ENCODE data around the gene SNED1.

SNED1 gene

DNA sequence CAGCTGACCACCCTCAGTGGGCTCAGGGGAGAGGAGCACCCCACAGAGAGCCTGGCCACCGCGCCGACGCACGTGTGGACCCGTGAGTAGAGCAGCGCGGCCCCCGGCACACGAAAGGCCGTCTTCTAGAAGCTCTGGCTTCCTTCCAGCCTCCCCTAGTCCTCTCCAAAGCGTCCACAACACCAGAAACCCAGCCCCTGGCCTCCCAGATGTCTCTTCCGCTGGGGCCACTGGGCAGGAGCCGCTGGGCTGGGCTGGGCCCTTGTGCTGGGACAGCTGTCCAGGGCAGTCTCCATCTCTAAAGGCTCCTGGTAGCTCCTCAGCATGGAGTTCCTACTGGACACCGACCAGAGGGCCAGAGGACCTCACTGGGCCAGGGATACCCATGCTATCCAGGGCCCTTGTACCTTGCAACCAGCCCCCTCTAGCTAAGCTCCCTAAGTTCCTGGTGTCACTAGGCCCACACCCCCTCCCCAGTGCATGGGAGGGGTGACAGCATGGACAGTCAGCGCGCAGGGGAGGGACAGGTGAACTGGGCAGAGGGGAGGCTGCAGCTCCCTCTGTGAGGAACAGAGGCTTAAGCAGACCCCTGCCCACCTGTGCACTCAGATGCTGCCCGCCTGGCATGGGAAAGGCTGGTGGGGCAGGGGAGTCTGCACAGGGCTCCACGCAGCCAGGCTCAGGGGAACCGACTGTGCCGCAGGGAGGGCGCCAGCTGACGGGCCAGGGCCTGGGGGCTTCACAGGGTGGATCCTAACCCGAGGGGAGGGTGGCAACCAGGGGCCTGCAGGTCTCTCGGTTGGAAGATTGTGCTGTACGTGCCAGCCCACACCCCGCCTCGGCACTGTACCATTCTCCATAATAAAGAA is 70.8 kb downstream of the SNED1 start:
- DNase-seq: no peak

GRCh38 chr2:241069821-241070281 is 71.4 kb downstream of the SNED1 start:
- DNase-seq: no peak

DNA sequence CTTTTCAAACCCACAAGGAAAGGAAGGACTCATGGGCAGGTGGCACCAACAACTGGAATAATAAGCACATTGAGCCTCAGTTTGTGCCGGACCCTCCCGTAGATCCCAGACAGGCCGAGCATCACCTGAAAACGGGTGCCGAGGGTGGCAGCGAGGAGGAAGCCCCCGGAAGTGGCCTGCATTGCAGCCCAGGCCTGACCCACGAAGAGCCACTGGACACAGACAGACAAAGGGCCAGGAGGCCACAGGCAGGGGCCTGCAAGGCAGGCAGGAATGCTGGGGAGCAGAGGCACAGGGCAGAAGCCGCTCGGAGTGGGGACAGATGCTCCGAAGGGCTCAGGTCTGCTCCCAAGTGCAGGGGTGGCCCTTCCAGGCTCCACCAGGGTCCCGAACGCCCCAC is 71.9 kb downstream of the SNED1 start:
- DNase-seq: no peak

DNA sequence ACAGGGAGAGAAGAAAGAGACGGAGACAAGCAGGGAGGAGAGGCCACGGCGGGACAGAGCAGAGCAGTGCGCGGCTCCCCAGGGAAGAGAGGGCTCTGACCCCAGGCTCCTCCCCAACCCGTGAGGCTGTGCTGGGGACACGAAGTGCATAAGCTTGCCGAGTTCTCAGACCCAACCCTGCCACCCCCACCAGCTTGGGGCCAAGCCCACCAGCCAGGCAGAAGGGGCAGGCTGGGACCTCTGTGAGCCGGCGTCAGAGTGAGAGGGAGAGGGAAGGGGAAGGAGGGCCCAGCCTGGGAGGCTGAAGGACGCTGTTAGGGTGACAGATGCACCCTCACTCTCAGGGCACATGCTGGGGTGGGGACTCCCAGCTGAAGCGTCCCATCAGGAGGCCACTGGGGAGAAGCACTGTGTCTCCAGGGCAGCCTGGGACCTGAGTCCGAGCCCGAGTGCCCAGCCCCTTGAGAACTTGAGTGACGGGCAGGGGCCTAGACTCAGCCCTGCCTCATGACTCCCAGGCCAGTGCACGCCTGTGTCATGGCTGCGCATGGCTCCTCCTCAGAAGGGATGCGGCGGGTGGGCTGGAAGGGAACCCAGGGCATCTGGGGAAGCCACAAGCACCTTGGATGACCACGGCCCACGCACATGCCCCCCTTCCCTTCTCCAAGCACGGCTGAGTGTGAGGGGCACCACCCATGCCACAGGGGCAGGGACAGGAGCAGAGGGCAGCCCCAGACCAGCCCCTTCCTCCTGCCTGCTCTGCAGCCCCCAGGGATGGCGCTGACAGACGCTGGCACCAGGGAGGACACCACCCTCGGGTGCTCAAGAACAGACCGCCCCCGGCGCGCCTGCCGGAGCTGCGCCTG is 72.6 kb downstream of the SNED1 start:
- no peak for DNase-seq

GRCh38 chr2:241071677-241072111 is 73.3 kb downstream of the SNED1 start:
- DNase-seq: no peak

DNA sequence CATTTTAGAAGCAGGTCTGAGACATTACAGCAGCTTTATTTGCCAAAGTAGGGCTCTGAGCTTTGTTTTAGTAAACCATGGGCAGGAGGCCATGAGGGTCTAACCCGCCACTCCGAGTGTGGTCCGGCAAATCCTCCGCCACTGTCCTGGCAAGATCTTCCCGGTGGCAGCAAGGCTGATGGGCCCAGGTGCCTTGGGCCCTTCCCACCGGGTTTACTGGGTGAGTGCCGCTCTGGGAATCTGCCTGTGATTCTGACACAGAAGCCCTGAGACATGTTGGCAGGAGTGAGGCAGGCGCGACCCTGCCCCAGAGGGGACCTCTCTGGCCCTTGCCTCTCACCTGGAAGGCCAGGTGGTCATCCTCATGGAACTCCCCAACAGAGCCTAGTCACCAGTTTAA is 73.7 kb downstream of the SNED1 start:
- DNase-seq: no peak

DNA sequence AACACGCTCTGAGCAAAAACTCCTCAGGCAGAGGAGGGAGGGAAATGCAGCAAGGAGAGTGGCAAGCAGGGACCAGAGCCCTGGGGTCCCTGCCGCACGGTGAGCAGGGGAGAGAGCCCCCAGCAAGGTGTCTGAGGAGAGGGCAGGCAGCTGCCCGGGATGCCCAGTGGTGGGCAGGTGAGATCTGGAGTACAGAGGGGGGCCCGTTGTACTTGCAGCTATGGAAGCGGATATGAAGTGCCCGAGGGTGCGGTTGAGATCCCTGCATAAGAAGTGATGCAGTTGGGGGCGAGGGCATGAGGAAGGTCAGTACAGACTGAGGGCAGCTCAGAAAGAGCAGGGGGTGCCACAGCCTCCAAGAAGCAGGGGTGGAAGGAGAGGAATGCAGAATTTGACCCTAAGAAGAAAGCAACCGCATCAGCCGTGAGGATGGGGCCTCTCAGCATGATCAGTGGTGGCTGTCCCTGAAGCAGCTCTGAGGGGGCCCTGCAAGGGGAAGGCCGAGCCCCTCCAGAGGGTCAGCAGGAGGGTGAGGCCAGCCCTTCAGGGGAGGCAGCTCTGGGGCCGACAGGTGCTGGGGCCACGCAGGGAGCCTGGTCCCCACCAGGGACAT is 74.2 kb downstream of the SNED1 start:
- DNase-seq: no peak

DNA sequence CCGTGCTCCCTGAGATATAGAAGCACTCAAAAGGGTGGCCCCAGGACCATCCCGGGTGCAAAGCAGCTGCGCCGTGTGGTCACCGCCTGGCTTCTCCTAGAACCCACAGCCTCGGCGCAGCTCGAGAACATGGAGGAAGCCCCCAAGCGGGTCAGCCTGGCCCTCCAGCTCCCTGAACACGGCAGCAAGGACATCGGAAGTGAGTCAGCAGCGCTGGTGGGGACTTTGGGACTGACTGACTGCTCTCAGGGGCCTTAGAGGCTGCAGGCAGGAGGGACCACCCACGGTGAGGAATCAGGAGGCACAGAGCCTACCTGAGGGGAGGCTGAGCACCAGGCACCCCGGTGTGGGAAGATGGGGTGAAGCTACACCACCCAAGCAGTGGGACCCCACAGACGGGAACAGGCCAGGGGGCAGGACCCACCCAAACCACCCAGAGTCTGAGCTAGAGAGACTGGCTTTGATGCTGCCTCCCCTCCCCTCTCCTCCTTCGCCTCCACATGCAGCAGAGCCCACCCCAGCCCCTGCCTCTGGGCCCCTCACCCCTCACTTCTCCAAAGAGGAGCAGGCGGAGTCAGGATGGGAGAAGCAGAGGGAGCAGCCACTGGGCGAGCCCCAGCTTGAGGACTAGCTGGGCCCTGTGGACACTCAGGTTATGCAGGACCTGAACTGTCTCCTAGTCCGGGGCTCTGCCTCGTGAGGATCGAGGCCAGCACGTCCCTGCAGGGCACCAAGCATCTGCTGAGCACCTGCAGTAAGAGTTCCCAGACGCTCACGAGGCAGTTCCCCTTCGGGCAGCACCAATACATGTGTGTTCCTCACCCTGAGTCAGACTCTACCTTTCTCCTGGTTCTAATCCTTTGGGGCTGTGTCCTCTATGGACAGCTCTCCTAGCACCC is 75.0 kb downstream of the SNED1 start:
- no peak for DNase-seq

GRCh38 chr2:241074065-241074818 is 75.8 kb downstream of the SNED1 start:
- no peak for DNase-seq

GRCh38 chr2:241074901-241075540 is 76.6 kb downstream of the SNED1 start:
- DNase-seq: no peak

- no peak for DNase-seq
Measured at GRCh38 chr2:241080405-241081189, 82.2 kb downstream of the SNED1 start.

DNA sequence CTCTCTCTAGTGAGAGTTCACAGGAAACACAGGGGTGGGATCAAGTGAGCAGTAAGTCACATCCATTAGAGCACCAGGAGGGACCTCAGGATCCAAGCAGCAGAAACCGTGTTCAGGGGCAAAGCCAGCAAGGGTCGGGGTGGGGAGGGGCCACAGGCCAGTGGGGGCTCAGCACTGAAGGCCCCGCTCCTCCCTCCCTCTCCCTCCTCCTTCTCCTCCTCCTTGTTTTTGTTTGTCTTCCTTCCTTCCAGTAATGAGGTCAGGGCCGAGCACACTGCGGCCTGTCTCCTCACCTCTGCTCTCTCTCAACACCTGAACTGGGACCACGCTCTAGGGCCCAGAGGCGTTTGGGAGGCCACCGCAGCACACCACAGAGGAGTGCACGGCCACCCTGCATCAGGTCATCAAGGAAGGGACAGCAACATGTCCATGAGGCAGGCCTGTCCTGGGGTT is 82.8 kb downstream of the SNED1 start:
- no peak for DNase-seq

DNA sequence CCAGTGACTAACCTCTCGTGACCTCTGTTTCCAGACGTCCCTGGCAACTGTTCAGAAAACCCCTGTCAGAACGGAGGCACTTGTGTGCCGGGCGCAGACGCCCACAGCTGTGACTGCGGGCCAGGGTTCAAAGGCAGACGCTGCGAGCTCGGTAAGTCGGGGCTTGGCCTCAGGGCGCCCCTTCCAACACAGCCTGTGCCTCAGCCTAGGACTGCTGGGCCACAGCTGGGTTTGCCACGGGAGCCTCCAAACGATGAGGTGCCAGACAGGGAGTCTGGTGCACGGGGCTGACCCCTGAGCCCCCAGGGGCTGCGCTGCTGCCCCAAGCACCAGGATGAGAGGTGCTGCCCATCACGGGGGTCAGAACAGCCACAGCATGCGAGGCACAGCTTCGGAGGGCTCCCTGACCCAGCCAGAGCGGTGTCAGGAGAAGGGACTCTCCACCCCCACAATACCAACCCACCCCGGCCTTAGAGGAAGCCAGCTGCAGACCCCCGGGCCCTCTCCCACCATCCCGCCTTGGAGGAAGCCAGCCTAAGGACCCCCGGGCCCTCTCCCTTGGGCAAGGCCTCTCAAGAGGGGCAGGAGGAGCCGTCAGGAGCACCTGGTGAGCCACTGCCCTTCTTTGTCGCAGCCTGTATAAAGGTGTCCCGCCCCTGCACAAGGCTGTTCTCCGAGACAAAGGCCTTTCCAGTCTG is 83.4 kb downstream of the SNED1 start:
- no peak for DNase-seq

GRCh38 chr2:241082341-241083090 is 84.1 kb downstream of the SNED1 start:
- DNase-seq: no peak

DNA sequence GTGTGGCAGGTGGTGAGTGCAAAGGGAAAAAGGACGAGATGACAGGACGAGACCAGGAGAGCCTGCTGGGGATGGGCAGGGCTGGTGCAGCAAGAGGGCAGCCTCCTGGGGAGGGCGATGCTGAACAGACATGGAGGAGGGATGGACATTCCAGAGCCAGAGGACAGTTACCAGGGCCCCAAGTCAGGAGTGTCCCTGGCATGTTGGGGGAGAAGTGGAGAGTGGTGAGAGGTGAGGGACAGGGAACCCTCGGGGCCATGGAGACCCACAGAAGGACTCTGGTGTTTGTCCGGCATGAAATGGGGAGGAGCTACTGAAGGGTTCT is 84.6 kb downstream of the SNED1 start:
- DNase-seq: no peak

DNA sequence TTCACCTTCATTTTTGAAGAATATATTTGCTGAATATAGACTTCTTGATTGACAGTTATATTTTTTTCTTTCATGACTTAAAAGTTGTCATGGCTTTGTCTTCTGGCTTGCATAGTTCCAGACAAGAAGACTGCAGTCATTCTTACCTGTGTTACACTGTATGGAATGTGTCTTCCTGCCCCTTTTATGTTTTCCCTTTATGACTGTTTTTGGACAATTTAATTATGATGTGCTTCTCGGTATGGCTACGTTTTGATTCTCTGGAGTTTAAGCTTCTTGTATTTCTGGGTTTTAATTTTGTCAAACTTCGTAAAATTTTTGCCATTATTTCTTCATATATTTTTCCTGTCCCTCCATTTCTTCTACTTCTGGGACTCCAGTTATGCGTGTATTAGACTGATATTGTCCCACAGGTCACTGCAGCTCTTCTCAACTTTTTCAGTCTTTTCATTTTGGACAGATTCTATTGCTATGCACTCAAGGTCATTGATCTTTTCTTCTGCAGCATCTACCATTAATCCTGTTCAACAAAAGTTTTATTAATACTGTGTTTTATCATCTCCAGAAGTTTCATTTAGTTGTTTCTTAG is 86.5 kb downstream of the SNED1 start:
- no peak for DNase-seq

DNA sequence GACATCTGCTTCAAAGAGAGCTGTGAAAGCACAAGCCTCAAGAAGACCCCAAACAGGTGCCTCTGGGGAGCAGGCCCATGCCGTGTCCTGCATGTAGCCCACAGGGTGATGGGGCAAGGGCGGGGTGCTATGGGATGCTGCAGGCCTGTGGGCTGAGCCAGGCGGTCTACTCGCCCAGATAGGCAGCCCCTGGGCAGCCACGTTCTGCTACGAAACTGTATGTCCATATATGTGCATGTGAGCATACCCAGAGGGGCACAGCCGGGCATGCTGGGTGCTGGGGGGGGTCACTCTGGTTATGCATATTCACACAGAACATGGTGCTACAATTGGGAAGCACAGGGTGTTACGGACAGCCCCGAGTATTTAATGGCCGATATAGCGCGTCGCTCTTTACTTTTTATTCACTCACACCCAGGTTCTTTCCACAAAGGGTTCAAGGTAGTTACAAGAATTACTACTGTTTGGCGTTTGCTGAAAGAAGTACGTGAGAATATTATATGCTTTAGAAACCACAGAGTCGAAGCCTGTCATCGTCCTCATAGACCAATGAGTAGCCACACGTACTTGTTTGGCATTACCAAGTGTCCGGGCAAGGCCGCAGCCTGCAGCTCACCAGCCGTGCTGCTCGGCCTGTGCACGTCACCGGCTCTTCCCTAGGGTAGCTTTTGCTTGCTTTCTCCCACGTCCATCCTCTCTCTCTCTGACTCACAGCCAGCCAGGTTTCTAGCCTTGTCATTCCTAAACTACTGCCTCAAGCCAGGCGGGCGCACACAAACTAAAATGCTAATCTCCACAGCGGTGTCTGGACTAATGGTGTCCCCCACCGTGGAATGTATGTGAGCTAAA is 89.2 kb downstream of the SNED1 start:
- DNase-seq: no peak
